ENCODE data around the gene TRAF3.

Gene TRAF3

GRCh38 chr14:102905116-102906108, 128.2 kb downstream of the TRAF3 start:
- Mint-ChIP-seq H3K4me1 (peaks cover 25% of the 10 kb centered on the region), H3K27me3 (no peaks in the 10 kb centered on the region), H3K27ac (no peak overlapping the region), H3K4me3 (no peak overlapping the region), H3K9me3 (no peaks in the 10 kb centered on the region), H3K36me3 (peaks cover 31% of the 10 kb centered on the region)
- no peak for DNase-seq
- CTCF ChIA-PET: interaction anchor here (0.5 kb wide), 1 partner anchor 97 kb away, joined by 3 read pairs; no protein-coding TSS in a partner anchor

DNA sequence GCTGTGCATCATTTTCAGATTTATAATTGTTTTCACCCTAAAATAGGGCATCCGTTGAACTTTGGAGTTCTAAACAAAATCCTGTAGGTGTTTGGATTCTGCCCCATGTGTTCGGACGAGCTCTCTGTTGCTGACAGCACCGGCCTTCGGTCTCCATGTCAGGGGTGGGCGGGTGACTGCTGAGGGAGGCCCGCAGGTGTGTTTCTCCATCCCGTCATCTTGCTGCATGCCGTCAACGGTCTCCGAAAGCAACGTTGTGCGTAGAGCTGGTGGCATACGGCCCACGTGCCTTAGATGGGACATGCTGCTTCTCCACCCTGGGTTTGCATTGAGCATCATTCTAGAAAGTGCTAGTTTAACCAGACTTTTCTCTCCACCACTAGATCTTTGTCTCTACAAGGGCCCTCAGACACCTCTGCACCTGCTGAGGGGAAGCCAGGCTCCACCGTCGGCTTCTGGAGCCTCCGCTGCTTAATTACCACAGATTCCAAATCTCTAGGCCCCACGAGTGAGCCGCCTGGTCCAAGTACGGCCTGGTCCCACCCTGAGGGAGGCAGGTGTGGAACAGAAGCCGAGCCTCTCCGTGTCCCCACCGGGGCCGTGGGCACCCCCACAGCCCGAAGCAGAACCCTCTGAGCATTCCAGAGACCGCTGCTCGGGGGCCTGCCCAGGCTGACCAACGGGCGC, 129.5 kb downstream of the TRAF3 start:
- no peaks in the 10 kb centered on the region for H3K9me3 Mint-ChIP-seq
- peaks cover 28% of the 10 kb centered on the region for H3K36me3 Mint-ChIP-seq
- no peak overlapping the region for H3K4me3 Mint-ChIP-seq
- H3K27me3 Mint-ChIP-seq: no peaks in the 10 kb centered on the region
- no peak overlapping the region for H3K27ac Mint-ChIP-seq
- DNase-seq: no peak
- peaks cover 11% of the 10 kb centered on the region for H3K4me1 Mint-ChIP-seq
- CTCF ChIA-PET: no interaction called here

GRCh38 chr14:102907303-102907844, 130.1 kb downstream of the TRAF3 start:
- DNase-seq: no peak

DNA sequence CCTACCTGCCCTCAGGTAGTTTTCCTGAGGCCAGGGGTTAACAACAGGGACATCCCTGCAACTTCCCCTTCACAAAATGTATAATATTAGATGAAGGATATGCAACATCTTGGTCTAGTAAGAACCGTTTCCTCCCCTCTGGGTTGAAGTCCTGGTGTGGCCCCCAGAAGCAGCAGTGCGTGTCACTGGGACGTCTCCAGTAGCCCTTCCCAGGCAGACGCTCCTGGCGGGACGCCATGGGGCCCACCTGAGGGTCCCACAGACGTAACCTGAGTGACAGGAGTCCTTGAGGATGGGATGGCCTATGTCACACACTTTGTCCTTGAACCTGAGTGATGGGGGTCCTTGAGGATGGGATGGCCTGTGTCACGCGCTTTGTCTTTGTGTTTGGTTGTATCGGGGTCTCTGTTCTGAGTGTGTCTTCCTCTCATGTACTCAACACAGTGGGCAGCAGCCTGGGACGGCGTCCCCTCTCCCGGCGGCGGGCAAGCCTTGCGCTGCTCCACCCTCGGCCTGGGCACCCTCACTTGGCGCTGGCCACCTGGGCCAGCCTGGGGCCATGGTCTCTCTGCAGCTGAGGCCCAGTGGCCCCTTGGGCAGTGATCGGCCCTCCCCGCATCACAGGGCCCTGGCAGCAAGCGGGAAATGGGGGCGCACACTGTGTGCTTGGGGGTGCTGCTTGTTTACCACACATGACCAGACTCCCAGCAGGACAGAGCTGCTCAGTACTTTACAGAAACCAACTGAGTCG, 130.9 kb downstream of the TRAF3 start:
- no peak overlapping the region for H3K4me3 Mint-ChIP-seq
- H3K4me1 Mint-ChIP-seq: no peaks in the 10 kb centered on the region
- no peaks in the 10 kb centered on the region for H3K27me3 Mint-ChIP-seq
- H3K9me3 Mint-ChIP-seq: no peaks in the 10 kb centered on the region
- CTCF ChIA-PET: no interaction called here
- peaks cover 23% of the 10 kb centered on the region for H3K36me3 Mint-ChIP-seq
- no peak overlapping the region for H3K27ac Mint-ChIP-seq
- DNase-seq: no peak

More at GRCh38 chr14:102907303-102907844, 130.1 kb downstream of the TRAF3 start:
- H3K4me1 Mint-ChIP-seq: peaks cover 7% of the 10 kb centered on the region
- H3K4me3 Mint-ChIP-seq: no peak overlapping the region
- peaks cover 28% of the 10 kb centered on the region for H3K36me3 Mint-ChIP-seq
- CTCF ChIA-PET: no interaction called here
- H3K27ac Mint-ChIP-seq: no peak overlapping the region
- no peaks in the 10 kb centered on the region for H3K9me3 Mint-ChIP-seq
- H3K27me3 Mint-ChIP-seq: no peaks in the 10 kb centered on the region

DNA sequence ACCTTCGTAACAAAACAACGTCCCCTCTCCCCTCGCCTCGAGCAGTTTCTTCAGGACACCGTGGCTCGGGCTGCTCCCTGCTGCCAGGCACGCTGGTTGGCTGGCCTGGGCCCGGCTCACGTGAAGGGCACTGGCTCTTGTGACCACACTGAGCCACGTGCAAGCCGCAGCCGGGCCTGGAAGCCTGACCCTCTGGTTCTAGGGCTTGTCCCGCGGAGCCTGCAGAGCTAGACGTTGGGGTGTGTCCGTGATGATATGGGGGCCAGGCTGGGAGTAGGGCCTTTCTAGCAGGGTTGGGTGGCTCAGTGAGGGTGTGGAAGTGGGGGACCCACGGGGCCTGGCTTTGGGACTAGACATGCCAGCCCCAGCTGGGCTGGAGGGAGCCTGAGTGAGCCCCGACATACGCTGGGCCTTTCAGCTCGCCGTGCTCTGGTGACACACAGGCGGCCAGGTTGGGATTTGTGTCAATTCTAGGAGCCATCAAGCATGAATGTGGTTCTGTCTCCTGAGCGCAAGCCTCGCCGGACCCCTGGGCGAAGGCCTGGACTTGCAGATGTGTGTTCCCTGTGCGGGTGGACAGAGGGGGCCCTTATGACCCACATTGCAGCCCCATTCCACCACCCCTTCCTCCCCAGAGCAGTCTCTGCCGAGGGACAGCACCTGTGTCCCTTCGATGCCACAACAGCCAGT, 131.7 kb downstream of the TRAF3 start:
- H3K27me3 Mint-ChIP-seq: no peaks in the 10 kb centered on the region
- H3K36me3 Mint-ChIP-seq: peaks cover 20% of the 10 kb centered on the region
- no peak overlapping the region for H3K4me3 Mint-ChIP-seq
- CTCF ChIA-PET: no interaction called here
- no peaks in the 10 kb centered on the region for H3K4me1 Mint-ChIP-seq
- no peaks in the 10 kb centered on the region for H3K9me3 Mint-ChIP-seq
- H3K27ac Mint-ChIP-seq: no peak overlapping the region
- DNase-seq: no peak

DNA sequence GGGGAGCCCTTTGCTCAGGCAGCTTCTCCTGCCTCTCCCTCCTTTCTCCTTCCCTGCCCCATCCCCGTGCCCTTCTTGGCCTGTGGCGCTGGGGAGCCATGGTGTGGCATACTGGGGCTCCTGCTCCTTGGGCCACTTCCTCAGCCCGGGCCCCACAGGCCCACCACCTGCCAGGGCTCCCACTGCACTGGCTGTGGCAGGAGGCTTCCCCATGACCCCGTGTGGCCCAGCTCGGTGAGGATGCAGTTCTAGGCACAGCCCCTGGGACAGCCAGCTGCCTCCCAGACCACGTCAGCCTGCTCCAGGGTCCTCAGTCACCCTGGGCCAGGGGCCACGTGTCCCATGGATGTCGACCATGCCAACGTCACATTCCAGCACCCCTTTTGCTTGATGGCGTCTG, 132.2 kb downstream of the TRAF3 start:
- Mint-ChIP-seq H3K9me3 (no peaks in the 10 kb centered on the region), H3K36me3 (peaks cover 20% of the 10 kb centered on the region), H3K27me3 (no peaks in the 10 kb centered on the region), H3K4me3 (no peak overlapping the region), H3K4me1 (no peaks in the 10 kb centered on the region), H3K27ac (no peak overlapping the region)
- CTCF ChIA-PET: no interaction called here
- DNase-seq: no peak

DNA sequence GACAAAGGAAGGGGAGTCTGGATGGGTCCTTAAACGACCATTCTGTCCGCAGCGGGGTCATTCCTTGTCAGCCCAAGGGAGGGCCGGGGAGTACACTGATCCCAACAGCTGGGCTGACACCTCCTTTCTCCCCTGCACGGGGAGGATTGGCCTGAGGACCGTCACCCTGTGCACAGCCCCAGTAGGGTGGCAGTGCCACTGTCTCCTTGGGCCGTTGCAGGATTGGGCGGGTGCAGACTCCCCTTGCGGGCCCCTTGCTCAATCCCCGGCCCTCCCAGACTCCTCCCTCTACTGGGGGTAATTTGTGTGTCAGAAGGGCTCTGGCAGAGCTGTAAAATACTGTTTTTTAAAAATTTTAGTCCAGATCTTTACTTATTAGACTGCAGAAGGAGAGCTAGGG, 132.7 kb downstream of the TRAF3 start:
- Mint-ChIP-seq H3K9me3 (no peaks in the 10 kb centered on the region), H3K4me1 (no peaks in the 10 kb centered on the region), H3K4me3 (no peak overlapping the region), H3K27ac (no peak overlapping the region), H3K36me3 (peaks cover 20% of the 10 kb centered on the region), H3K27me3 (no peaks in the 10 kb centered on the region)
- DNase-seq: no peak
- CTCF ChIA-PET: no interaction called here

DNA sequence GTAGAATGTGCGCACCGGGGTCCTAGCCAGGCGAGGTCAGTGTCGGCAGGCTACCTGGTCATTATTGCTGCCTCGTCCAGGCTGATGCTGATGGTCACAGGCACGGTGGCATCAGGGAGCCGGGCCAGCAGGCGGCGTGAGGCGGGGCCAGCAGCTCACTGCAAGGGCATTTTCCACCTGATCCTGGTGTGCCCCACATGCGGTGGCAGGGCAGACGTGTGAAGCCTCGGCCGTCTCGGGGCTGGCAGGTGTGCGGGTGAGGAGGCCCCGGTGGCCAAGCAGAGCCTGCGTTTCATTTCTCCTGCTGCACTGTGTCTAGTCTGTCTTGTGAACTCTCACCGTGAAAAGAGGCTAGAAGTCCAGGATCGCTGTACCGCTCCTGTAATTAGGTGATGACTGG, 133.2 kb downstream of the TRAF3 start:
- Mint-ChIP-seq H3K36me3 (peaks cover 15% of the 10 kb centered on the region), H3K4me3 (no peak overlapping the region), H3K27ac (no peak overlapping the region), H3K4me1 (no peaks in the 10 kb centered on the region), H3K27me3 (no peaks in the 10 kb centered on the region), H3K9me3 (no peaks in the 10 kb centered on the region)
- no peak for DNase-seq
- CTCF ChIA-PET: no interaction called here

DNA sequence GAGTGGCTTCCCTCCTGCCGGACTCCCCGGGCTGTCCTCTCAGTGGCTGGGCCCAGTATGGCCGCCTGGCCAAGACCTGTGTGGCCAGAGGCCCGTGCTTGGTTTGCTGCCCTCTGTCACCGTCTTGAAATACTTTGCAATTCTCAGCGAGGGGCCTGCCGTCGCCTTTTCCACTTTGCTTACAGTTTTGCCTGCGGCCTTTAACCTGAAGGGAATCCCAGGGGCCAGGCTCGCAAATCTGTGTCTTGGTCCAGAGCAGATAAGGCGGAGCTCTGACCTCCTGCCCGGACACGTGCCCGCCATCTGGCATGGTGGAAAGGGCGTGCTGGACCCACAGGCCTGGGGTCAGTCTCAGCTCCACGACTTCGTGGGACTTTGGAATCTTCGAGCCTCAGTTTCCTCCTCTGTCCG, 134.3 kb downstream of the TRAF3 start:
- Mint-ChIP-seq H3K27me3 (no peaks in the 10 kb centered on the region), H3K4me1 (no peaks in the 10 kb centered on the region), H3K36me3 (peaks cover 8% of the 10 kb centered on the region), H3K9me3 (no peaks in the 10 kb centered on the region), H3K4me3 (no peak overlapping the region), H3K27ac (no peak overlapping the region)
- CTCF ChIA-PET: no interaction called here
- no peak for DNase-seq

GRCh38 chr14:102911991-102912761, 134.9 kb downstream of the TRAF3 start:
- CTCF ChIA-PET: no interaction called here
- Mint-ChIP-seq H3K27me3 (no peaks in the 10 kb centered on the region), H3K36me3 (peaks cover 5% of the 10 kb centered on the region), H3K27ac (no peak overlapping the region), H3K4me3 (no peak overlapping the region), H3K9me3 (no peaks in the 10 kb centered on the region), H3K4me1 (no peaks in the 10 kb centered on the region)
- DNase-seq: no peak

DNA sequence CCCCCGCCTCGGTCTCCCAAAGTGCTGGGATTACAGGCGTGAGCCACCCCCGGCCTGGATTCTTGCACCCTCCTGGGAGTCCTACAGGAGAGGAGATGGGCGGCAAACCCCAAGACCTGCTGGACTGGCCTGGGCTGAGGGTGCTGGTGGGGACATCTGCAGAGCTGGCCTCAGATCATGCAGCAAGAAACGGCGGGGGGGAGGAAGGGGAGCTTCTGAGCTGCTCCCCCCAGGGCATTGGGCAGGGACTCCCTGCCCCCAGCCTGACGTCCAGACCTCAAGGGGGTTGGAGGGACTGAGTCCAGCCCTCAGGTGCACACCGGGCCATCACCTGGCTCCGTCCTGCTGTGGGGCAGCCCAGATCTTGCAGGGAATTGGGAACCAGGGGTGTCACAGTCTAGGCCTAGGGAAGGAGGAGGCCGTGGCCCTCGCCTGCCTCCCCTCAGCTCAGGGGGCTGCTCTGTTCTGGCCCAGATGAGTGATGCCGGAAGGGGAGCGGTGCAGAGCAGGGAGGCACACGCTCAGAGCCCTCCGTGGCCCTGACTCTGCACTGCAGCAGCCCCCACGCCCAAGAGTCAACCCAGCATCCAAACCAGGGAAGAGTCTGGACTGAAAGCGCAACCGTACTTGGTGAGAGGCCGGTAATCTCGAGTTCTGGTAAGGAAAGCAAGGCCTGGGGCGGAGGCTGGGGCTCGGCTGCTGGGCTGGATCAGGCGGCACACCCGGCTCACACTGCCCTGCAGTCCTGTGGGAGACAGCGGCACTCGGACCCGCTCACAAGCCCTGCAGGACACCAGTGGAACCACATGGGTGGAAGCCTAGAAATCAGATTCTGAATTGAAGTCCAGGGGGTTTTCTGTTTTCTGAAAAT, 136.3 kb downstream of the TRAF3 start:
- Mint-ChIP-seq H3K27ac (no peak overlapping the region), H3K27me3 (no peaks in the 10 kb centered on the region), H3K4me1 (no peaks in the 10 kb centered on the region), H3K9me3 (no peaks in the 10 kb centered on the region), H3K36me3 (no peaks in the 10 kb centered on the region), H3K4me3 (no peak overlapping the region)
- CTCF ChIA-PET: no interaction called here
- no peak for DNase-seq

DNA sequence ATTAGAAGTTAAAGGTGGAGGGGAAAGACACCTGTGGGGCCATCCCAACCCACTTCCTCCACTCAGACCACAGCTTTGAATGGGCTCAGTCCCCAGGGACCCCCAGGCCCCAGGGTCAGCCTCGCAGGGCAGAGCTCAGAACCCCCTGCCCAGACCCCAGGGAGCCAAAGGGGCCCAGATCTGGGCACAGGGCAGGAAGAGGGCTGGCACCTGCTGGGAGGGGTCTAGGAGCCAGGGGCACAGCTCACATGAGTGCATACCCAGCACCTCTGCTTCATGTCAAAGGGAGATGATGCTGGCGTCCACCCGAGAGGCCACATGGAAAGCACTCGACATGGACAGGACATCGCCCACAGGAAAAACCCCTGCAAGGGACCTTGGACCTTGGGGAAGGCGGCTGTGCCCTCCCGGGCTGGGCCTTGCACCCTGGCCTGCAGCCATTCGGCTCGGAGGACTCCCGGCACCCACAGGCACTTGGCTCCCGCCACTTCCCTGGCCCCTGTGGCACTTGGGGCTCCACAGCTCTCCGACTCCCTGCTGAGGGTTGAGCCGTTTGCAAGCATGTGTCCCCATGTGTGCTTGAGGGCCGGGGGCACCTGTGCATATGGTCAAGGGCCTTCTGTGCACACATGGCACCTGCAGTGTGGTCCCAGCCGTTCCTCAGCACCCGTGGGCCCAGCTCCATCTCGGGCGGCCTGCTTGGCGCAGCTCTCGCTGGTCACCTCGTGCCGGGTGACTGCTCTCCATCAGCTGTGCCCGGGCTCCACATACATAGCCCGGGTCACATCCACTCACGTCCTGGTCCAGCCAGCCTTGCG, 137.4 kb downstream of the TRAF3 start:
- CTCF ChIA-PET: no interaction called here
- Mint-ChIP-seq H3K4me3 (no peak overlapping the region), H3K4me1 (no peaks in the 10 kb centered on the region), H3K27me3 (no peaks in the 10 kb centered on the region), H3K36me3 (no peaks in the 10 kb centered on the region), H3K9me3 (no peaks in the 10 kb centered on the region), H3K27ac (no peak overlapping the region)
- no peak for DNase-seq

Data from activated naive CD4-positive, alpha-beta T cell treated with anti-CD3 and anti-CD28 coated beads, Interleukin-2, amount 10 ng/mL, durations not matched to agents 7 days and 5 days (primary cell).